Iris pigment epithelial cell (primary cell): Measurements from ENCODE around the gene PLRG1.
"Not testable (repeated sequence)": the region's sequence is repeated elsewhere in the genome, so short reads cannot be mapped to it uniquely, and the experiment has no call there.

Source experiments
- DNase-seq: peaks from one replicate; pipeline ENCODE4 v3.0.0-alpha.2; 2011; ENCODE audit warnings: low read depth

PLRG1 gene

GRCh38 chr4:154549894-154550790 is at the start of gene PLRG1:
Gene PLRG1, minus strand, starts transcription at chr4:154550400. Its CDS starts 92 bp downstream, at chr4:154550308.
- peak; percentile 92 for DNase-seq

DNA sequence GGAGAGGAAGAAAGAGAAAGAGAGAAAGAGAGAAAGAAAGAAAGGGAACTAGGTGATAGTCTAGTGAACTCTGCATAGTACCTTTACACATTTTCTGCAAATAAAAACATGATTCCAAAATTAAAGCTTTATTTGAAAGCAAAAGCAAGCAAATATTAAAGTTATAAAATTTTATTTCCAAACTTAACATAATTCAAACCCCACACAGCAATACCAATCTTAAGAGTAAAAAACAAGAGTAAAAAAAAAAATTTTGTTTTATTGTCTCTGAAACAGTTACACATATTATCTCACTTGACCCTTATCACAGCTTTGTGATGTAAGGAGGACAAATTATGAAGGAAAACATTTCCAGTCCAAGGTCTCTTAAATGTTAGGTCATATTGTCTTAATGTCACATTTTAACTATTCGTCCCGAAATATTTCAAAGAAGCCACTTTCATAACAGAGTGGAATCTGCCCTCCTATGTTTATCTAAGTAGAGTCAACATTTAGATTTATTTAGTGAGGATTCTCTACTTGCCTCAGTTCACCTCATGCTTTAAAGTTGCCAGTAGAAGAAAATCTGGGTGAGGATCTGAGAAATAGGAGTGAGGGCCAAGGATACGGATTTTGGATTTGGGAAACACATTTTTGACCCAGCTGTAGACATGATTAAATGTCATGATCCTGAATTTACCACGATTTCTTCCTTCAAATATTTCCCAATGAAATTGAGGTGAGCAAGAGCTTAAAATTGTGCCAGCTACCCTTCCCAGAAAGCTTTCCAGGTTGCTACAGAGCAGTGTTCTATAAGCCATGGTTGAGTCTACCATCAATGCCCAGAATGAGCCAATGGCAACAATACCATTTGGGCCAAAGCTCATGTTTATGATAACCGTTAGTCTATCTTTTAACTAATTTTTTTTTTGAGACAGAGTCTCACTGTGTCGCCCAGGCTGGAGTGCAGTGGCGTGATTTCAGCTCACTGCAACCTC is 47.9 kb upstream of the PLRG1 start:
- no peak for DNase-seq

DNA sequence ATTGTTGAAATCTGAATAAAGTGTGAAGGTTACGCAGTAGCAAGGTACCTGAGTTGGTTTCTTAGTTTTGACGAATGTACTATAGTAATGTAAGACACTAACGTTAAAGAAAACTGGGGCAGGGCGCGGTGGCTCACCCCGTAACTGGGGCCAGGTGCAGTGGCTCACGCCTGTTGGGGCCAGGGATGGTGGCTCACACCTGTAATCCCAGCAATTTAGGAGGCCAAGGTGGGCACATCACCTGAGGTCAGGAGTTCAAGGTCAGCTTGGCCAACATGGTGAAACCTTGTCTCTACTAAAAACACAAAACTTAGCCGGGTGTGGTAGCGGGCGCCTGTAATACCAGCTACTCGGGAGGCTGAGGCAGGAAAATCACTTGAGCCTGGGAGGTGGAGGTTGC is 47.1 kb upstream of the PLRG1 start:
- DNase-seq: not testable (repeated sequence)

DNA sequence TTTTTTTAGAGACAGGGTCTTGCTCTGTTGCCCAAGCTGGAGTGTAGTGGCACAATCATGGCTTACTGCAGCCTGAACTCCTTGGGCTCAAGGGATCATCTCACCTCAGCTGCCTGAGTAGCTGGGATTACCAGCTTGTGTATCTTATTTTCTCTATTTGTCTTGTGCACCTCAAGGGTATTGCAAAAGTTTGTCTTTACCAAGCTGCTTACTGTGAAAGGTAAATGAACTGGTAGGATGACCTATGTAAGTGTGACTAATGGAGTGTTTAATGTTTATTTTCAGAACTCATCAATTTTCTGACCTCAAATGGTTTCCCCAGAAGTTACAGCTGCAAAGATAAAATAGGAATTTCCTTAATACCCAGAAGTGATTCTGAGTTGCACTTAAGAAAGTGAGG is 45.6 kb upstream of the PLRG1 start:
- DNase-seq: peak; percentile 81

- DNase-seq: not testable (repeated sequence)
Measured at GRCh38 chr4:154594343-154594742, 44.1 kb upstream of the PLRG1 start.

- DNase-seq: no peak
Measured at GRCh38 chr4:154593868-154594267, 43.7 kb upstream of the PLRG1 start.

DNA sequence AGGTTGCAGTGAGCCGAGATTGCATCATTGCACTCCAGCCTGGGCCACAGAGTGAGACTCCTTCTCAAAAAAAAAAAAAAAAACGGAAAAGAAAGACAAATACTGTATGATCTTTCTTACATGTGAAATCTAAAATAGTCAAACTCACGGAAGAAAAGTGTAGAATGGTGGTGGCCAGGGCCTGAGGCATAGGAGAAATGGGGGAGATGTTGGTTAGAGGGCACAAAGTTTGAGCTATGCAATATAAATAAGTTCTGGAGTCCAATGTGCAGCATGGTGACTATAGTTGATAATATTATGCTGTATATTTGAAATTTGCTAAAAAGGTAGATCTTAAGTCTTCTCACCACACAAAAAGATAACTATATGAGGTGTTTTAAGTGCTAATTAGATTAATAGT is 41.7 kb upstream of the PLRG1 start:
- DNase-seq: no peak

DNA sequence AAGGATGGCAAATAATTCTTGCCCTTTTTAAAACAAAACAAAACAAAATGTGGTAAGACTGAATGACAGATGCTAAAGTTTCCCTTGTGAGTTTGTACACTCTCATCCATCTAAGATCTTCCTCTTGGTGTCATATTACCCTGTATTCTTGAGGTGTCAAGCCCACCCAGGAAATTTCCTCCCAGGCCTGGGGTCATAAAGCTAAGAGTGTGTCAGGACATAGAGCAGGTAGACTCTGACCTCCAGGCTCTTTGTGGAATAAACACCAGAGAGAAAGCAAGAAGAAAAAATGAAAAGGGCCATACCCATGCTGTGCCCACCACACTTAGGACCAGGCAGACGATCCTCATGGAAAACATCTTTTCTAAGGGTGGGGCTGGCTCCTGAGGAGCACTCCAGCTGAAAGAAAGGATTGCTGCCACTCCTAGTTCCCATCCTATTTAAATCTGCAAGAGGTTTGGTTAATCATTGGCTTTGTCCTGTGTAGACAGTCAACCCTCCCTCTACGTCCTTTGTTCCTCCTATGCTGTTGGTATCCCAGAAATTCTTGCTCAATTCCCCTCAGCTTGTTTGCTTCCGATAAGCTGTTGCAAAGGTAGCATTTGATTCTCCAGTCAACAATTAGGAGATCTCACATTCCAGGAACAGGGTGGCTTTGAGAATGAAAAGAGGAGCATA is 40.3 kb upstream of the PLRG1 start, which contains the start of gene FGA:
FGA (minus strand) TSS at position 414 of the 678 bp plus-strand sequence; CDS start at position 359, 55 bp downstream.
- no peak for DNase-seq

DNA sequence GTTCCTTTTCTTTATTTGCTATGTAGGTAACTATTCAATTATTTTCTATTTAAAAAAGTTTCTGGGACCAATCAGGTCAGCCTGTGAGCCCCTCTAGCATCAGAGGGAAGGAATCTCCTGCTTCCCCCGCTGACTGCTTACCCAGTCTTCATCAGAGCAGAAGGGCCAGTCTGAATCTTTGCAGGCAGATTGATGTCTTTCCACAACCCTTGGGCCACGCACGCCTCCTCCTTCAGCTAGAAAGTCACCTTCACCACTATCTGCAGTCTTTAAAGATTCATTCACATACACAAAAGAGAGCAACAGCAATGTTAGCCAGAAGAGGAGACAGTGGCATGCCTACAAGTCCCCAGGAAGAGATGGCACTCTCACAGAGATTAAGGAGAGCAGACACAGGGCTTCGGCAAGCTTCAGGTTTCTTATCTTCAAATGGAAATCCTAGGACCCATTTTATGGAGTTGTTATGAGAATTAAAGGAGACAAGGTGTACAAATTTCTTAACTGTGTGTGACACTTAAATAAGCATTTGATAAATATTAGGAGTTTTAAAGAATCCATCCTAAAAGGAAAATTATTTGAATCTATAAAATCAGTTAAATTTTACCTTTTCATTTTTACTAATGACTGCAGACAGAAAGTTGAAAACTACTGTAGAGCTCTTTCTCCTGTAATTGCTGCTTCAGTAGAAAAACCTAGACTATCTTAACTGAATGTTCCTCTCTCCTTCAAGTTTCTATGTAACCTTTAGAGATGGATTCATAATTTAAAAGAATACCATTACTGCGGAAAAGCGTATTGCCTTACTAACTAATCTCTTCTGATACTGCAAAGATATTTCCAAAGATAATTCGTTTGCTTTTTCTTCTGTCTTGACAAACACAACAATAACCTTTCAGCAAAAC is 39.3 kb upstream of the PLRG1 start:
- DNase-seq: no peak

DNA sequence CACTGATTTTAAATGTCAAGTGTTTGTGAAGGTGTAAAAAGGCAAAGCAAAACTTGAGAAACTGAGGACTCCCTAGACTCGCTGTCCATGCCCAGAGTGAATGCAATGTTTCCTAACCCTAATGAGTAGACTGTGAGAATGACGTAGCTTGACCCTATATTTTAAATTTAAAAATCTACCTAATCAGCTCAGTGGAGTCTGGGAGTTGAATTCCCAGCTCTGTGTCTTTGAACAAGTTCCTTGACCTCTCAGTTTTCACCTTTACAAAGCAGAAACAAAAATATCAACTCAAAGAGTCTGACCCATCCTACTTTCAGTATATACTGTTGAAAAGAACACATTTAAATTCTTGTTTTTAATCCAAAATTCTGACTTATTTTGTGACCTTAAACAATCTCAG is 38.0 kb upstream of the PLRG1 start:
- DNase-seq: no peak

- DNase-seq: no peak
Measured at GRCh38 chr4:154586296-154587033, 36.3 kb upstream of the PLRG1 start.

- no peak for DNase-seq
Measured at GRCh38 chr4:154585369-154586018, 35.3 kb upstream of the PLRG1 start.

DNA sequence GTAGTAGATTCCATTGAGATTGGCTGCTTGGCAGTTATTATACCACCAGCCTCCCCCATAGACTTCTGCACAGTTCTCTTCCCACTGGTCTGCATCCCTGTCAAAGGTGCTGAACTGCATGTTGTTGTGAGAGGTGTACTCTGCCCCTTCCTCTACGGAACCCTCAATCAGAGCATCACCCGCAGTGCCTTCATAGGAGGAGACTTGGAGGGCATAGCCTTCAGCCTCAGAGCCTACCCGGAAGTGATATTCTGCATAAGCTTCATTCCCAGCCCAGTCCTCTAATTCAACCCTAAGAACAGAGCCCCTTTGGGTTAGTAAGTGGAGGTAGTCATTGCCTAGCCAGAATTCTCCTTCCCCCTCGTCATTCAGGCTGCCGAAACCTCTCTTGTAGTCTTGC is 34.1 kb upstream of the PLRG1 start:
- DNase-seq: no peak

DNA sequence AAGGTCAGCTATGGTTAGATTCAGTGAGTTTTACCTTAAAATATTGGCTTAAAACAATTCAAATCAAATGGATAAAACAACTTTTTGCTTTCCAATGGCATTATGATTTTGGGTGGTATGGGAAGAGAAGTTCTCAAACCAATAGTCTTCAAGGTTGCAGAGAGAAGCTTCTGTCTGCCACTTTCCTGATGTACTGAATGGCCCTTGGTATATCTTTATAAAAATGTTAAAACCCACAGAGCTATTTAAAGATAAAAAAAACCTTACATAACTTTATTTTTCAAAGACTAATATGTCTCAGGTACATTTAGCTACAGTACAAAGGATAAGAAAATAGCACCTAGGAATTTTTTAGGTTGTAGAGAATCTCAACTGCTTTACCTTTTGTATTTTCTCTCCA is 33.5 kb upstream of the PLRG1 start:
- no peak for DNase-seq

- no peak for DNase-seq
Measured at GRCh38 chr4:154583230-154583629, 33.0 kb upstream of the PLRG1 start.

DNA sequence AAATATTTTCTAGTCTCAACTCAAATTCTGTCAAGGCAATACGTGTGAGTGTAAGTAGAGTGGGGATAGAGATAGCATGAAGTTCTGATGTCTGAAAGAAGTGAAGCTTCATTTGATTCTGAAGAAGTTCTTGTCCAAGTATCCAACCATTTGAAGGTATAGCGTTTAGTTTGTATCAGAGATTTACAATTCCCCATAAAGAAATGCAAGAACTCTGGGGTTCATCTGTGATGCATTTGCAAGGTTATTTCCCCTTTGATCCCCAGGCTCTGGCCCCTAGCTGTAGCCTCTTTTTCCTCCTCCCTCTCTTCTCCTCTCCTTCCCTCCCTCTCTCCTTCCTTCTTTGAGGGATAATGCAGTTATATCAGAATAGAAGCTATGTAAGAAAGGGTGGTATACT is 32.5 kb upstream of the PLRG1 start:
- DNase-seq: no peak

GRCh38 chr4:154579927-154580326 is 29.7 kb upstream of the PLRG1 start:
- no peak for DNase-seq

DNA sequence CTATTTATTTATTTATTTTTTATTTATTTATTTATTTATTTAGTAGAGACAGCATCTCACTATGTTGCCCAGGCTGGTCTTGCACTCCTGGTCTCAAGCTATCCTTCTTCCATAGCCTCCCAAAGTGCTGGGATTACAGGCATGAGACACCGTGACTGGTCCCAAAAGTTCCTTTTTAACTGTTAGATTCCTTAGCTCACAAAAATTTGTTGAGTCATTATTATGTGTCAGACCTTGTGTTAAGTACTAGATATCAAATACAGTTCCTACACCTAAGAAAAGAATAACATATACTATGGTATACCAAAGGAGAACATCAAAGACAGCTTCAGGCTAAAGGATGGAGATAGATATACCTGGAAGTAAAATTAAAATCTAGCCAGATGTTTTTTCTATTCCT is 28.7 kb upstream of the PLRG1 start:
- peak; percentile 55 for DNase-seq

DNA sequence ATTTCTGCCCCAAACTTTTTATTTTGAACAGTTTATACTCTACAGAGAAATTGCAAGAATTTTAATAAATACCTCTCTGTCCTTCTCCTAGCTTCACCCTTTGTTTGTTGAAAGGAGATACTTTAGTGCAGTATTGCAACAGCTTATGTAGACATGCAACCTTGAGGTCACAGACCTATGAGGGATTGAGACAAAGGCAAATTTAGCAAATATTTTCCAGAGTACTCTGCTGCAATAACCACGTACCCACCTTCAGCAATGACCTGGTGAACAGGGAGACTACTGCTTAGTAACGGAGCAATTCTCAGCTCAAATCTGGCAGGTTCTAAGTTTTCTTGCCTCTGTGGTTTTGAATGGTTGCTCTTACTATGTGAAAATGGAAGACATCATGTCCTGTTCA is 27.1 kb upstream of the PLRG1 start:
- DNase-seq: peak; percentile 79

- DNase-seq: peak; percentile 80
Measured at GRCh38 chr4:154574311-154574710, 24.1 kb upstream of the PLRG1 start.
